GM23338 (cell line): ENCODE measurements around the gene WDR44. TPM values are rescaled to one million over a fixed set of nuclear protein-coding genes. Genes with fewer than 3 reads are reported as not detected.

Experiments used
- ATAC-seq: fragments of 200-7000 bp; cut with Tn5 transposase; 3 replicates; pipeline ENCODE4 v1.9.1; 2020
- DNase-seq: peaks from one replicate; pipeline ENCODE4 v3.0.0-alpha.2; 2015; ENCODE audit warnings: low spot score
- H2AFZ ChIP-seq: fragments of 200-600 bp; sonication (generic); 2 replicates; pipeline ENCODE4 v1.8.0; 2016; ENCODE audit warnings: antibody characterized with exemption, mild to moderate bottlenecking, moderate library complexity
- H3F3A ChIP-seq: fragments of 200-600 bp; sonication (generic); replicated peaks from 2 replicates; pipeline ENCODE4 v1.8.0; 2017; ENCODE audit warnings: antibody characterized with exemption, mixed run types, low read depth
- H3K27ac ChIP-seq: fragments of 200-600 bp; sonication (generic); 2 replicates; pipeline ENCODE4 v1.6.1; 2016; ENCODE audit warnings: low read depth
- H3K27me3 ChIP-seq: fragments of 200-600 bp; sonication (generic); 2 replicates; pipeline ENCODE4 v1.8.0; 2016; ENCODE audit warnings: mild to moderate bottlenecking, mixed run types, moderate library complexity; ENCODE audit not compliant: insufficient read depth
- H3K36me3 ChIP-seq: fragments of 200-600 bp; sonication (generic); 2 replicates; pipeline ENCODE4 v1.8.0; 2016; ENCODE audit warnings: mild to moderate bottlenecking; ENCODE audit not compliant: insufficient read depth
- H3K4me1 ChIP-seq: fragments of 200-600 bp; sonication (generic); 2 replicates; pipeline ENCODE4 v1.8.0; 2016; ENCODE audit warnings: mild to moderate bottlenecking, moderate library complexity; ENCODE audit not compliant: insufficient read depth
- H3K4me2 ChIP-seq: fragments of 200-600 bp; sonication (generic); 2 replicates; pipeline ENCODE4 v1.7.1; 2017; ENCODE audit warnings: mixed run types
- H3K4me3 ChIP-seq: fragments of 200-600 bp; sonication (generic); 2 replicates; pipeline ENCODE4 v1.6.1; 2016; ENCODE audit warnings: mixed run types
- H3K79me2 ChIP-seq: fragments of 200-600 bp; sonication (generic); replicated peaks from 2 replicates; pipeline ENCODE4 v1.8.0; 2017; ENCODE audit warnings: mild to moderate bottlenecking; ENCODE audit not compliant: insufficient read depth
- H3K9me2 ChIP-seq: fragments of 200-600 bp; sonication (generic); 2 replicates; pipeline ENCODE4 v1.8.0; 2017; ENCODE audit not compliant: insufficient read depth
- H4K20me1 ChIP-seq: fragments of 200-600 bp; sonication (generic); replicated peaks from 2 replicates; pipeline ENCODE4 v1.8.0; 2017; ENCODE audit warnings: mild to moderate bottlenecking; ENCODE audit not compliant: insufficient read depth
- H3K27ac Mint-ChIP-seq: 2 replicates; pipeline ENCODE4 v1.8.0; 2020; ENCODE audit warnings: inconsistent platforms, mild to moderate bottlenecking, moderate library complexity, mixed read lengths
- H3K27me3 Mint-ChIP-seq: 3 replicates; pipeline ENCODE4 v1.8.0; 2022; ENCODE audit warnings: low read depth, mild to moderate bottlenecking, moderate library complexity, mixed read lengths, inconsistent platforms; ENCODE audit not compliant: insufficient read depth, poor library complexity
- H3K36me3 Mint-ChIP-seq: 3 replicates; pipeline ENCODE4 v1.8.0; 2021; ENCODE audit warnings: low read depth, mild to moderate bottlenecking, inconsistent platforms, moderate library complexity, mixed read lengths
- H3K4me1 Mint-ChIP-seq: 3 replicates; pipeline ENCODE4 v1.8.0; 2020; ENCODE audit warnings: mild to moderate bottlenecking, inconsistent platforms, mixed read lengths
- H3K4me3 Mint-ChIP-seq: 3 replicates; pipeline ENCODE4 v1.8.0; 2021; ENCODE audit warnings: moderate library complexity, mild to moderate bottlenecking, inconsistent platforms, mixed read lengths
- H3K9me3 Mint-ChIP-seq: 3 replicates; pipeline ENCODE4 v1.8.0; 2020; ENCODE audit warnings: moderate library complexity, mild to moderate bottlenecking, inconsistent platforms, mixed read lengths
- CREB1 ChIP-seq: fragments of 250-450 bp; sonication (Bioruptor Pico); IDR thresholded peaks from 2 replicates; pipeline ENCODE4 v1.5.0; 2020; ENCODE audit warnings: low read depth, mild to moderate bottlenecking, moderate library complexity
- EZH2 ChIP-seq: fragments of 200-600 bp; sonication (generic); IDR thresholded peaks from one replicate; pipeline ENCODE4 v1.8.0; 2017; ENCODE audit warnings: antibody characterized with exemption, mild to moderate bottlenecking, low read depth; ENCODE audit not compliant: unreplicated experiment
- EZH2phosphoT487 ChIP-seq: fragments of 200-600 bp; sonication (generic); IDR thresholded peaks from one replicate; pipeline ENCODE4 v1.8.1; 2018; ENCODE audit warnings: antibody characterized with exemption; ENCODE audit not compliant: unreplicated experiment
- JUNB ChIP-seq: IDR thresholded peaks from one replicate; pipeline ENCODE4 v1.6.1; 2016; ENCODE audit warnings: antibody characterized with exemption; ENCODE audit not compliant: unreplicated experiment
- NANOG ChIP-seq: IDR thresholded peaks from 2 replicates; pipeline ENCODE4 v1.6.1; 2016; ENCODE audit warnings: antibody characterized with exemption, borderline replicate concordance
- POLR2AphosphoS5 ChIP-seq: IDR thresholded peaks from 2 replicates; pipeline ENCODE4 v1.6.1; 2016; ENCODE audit warnings: antibody characterized with exemption, low read depth
- STAT1 ChIP-seq: IDR thresholded peaks from one replicate; pipeline ENCODE4 v1.6.1; 2016; ENCODE audit warnings: antibody characterized with exemption; ENCODE audit not compliant: unreplicated experiment
- ZNF114 ChIP-seq: fragments of 250-450 bp; sonication (Bioruptor Pico); IDR thresholded peaks from 2 replicates; pipeline ENCODE4 v1.5.0; 2020; ENCODE audit warnings: mild to moderate bottlenecking, moderate library complexity
- polyA plus RNA-seq: library from polyadenylated mRNA; unstranded; fragments of >200 nt; fragmentation: Nextera tagmentation; extraction: Ambion mirVana; gene quantifications from 2 replicates; pipeline ENCODE4 v1.2.1, GENCODE V29; 2016
- total RNA-seq: library from RNA; depleted of rRNA; stranded (reverse); fragments of >200 nt; shearing (Covaris generic); gene quantifications from 2 replicates; pipeline ENCODE4 v1.2.3, GENCODE V29; 2014
- TF ChIP-seq, protein P1 (sequence below): fragments of 250-450 bp; sonication (Bioruptor Pico); IDR thresholded peaks from 2 replicates; pipeline ENCODE4 v1.5.0; 2020; ENCODE audit warnings: mild to moderate bottlenecking, moderate library complexity
- TF ChIP-seq, protein P2 (sequence below): IDR thresholded peaks from one replicate; pipeline ENCODE4 v1.6.1; 2018; ENCODE audit warnings: antibody characterized with exemption; ENCODE audit not compliant: unreplicated experiment
- TF ChIP-seq, protein P3 (sequence below), 2 experiments: fragments of 200-600 bp in 1 of 2; sonication (generic) in 1 of 2; conservative IDR thresholded peaks; 2 replicates each; pipeline versions ENCODE4 v1.5.1 to v1.6.1; 2016 to 2017; ENCODE audit warnings: antibody characterized with exemption in 2 of 2, low read depth in 2 of 2, mild to moderate bottlenecking in 2 of 2, moderate library complexity in 1 of 2

WDR44 gene
- total and polyA plus RNA-seq, 2 experiments from 2014 or later, result 17.5 to 21.0 TPM

DNA sequence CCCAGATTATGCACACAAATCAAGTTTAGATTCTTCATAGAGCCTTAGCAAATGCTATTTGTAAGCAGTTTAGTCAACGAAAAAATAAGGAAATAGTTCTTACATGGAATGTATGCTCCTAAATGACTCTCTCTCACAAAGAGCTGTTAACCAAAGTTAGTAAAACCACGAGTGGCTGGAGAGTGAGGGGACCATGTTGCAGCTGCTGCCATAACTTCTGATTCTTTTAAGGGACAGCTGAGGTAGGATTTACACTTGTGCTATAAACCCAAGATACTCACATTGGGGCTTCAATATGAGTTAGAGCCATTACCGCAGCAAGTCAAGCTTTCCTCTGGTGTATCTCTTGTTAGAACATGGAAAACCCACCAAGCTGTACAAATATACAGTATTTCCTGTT is 152.4 kb downstream of the WDR44 start (continued):
- TF ChIP-seq, protein P1, sequence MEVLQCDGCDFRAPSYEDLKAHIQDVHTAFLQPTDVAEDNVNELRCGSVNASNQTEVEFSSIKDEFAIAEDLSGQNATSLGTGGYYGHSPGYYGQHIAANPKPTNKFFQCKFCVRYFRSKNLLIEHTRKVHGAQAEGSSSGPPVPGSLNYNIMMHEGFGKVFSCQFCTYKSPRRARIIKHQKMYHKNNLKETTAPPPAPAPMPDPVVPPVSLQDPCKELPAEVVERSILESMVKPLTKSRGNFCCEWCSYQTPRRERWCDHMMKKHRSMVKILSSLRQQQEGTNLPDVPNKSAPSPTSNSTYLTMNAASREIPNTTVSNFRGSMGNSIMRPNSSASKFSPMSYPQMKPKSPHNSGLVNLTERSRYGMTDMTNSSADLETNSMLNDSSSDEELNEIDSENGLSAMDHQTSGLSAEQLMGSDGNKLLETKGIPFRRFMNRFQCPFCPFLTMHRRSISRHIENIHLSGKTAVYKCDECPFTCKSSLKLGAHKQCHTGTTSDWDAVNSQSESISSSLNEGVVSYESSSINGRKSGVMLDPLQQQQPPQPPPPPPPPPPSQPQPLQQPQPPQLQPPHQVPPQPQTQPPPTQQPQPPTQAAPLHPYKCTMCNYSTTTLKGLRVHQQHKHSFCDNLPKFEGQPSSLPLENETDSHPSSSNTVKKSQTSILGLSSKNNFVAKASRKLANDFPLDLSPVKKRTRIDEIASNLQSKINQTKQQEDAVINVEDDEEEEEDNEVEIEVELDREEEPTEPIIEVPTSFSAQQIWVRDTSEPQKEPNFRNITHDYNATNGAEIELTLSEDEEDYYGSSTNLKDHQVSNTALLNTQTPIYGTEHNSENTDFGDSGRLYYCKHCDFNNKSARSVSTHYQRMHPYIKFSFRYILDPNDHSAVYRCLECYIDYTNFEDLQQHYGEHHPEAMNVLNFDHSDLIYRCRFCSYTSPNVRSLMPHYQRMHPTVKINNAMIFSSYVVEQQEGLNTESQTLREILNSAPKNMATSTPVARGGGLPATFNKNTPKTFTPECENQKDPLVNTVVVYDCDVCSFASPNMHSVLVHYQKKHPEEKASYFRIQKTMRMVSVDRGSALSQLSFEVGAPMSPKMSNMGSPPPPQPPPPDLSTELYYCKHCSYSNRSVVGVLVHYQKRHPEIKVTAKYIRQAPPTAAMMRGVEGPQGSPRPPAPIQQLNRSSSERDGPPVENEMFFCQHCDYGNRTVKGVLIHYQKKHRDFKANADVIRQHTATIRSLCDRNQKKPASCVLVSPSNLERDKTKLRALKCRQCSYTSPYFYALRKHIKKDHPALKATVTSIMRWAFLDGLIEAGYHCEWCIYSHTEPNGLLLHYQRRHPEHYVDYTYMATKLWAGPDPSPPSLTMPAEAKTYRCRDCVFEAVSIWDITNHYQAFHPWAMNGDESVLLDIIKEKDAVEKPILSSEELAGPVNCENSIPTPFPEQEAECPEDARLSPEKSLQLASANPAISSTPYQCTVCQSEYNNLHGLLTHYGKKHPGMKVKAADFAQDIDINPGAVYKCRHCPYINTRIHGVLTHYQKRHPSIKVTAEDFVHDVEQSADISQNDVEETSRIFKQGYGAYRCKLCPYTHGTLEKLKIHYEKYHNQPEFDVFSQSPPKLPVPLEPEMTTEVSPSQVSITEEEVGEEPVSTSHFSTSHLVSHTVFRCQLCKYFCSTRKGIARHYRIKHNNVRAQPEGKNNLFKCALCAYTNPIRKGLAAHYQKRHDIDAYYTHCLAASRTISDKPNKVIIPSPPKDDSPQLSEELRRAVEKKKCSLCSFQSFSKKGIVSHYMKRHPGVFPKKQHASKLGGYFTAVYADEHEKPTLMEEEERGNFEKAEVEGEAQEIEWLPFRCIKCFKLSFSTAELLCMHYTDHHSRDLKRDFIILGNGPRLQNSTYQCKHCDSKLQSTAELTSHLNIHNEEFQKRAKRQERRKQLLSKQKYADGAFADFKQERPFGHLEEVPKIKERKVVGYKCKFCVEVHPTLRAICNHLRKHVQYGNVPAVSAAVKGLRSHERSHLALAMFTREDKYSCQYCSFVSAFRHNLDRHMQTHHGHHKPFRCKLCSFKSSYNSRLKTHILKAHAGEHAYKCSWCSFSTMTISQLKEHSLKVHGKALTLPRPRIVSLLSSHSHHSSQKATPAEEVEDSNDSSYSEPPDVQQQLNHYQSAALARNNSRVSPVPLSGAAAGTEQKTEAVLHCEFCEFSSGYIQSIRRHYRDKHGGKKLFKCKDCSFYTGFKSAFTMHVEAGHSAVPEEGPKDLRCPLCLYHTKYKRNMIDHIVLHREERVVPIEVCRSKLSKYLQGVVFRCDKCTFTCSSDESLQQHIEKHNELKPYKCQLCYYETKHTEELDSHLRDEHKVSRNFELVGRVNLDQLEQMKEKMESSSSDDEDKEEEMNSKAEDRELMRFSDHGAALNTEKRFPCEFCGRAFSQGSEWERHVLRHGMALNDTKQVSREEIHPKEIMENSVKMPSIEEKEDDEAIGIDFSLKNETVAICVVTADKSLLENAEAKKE (CRISPR knock-in tag), result no peak
- TF ChIP-seq EZH2, result no peak
- no peak for TF ChIP-seq STAT1
- TF ChIP-seq NANOG, result no peak
- TF ChIP-seq, protein P2, sequence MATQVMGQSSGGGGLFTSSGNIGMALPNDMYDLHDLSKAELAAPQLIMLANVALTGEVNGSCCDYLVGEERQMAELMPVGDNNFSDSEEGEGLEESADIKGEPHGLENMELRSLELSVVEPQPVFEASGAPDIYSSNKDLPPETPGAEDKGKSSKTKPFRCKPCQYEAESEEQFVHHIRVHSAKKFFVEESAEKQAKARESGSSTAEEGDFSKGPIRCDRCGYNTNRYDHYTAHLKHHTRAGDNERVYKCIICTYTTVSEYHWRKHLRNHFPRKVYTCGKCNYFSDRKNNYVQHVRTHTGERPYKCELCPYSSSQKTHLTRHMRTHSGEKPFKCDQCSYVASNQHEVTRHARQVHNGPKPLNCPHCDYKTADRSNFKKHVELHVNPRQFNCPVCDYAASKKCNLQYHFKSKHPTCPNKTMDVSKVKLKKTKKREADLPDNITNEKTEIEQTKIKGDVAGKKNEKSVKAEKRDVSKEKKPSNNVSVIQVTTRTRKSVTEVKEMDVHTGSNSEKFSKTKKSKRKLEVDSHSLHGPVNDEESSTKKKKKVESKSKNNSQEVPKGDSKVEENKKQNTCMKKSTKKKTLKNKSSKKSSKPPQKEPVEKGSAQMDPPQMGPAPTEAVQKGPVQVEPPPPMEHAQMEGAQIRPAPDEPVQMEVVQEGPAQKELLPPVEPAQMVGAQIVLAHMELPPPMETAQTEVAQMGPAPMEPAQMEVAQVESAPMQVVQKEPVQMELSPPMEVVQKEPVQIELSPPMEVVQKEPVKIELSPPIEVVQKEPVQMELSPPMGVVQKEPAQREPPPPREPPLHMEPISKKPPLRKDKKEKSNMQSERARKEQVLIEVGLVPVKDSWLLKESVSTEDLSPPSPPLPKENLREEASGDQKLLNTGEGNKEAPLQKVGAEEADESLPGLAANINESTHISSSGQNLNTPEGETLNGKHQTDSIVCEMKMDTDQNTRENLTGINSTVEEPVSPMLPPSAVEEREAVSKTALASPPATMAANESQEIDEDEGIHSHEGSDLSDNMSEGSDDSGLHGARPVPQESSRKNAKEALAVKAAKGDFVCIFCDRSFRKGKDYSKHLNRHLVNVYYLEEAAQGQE, result no peak
- TF ChIP-seq POLR2AphosphoS5, result no peak

DNA sequence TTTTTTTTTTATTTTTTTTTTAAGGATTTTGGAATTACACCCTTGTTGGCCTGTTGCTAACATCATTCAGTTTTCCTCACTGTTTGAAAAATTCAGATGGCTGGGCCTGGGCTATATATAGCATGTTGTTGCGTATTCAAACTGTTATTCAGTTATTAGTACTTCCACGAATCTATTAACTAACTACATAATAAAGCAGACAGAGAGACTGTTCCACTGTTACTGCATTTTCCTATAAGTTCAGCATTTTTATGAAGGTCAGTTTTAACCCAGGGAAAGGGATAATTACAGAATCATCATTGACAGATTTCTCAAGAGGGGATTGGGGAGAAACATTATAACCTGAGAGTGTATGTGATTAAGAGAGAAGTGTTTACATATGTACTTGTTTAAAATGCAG is 152.8 kb downstream of the WDR44 start:
- peaks cover 40% of the 10 kb centered on the region for H3K4me1 Mint-ChIP-seq
- H3K9me3 Mint-ChIP-seq, result no peaks in the 10 kb centered on the region
- H3K27me3 Mint-ChIP-seq, result peaks cover 15% of the 10 kb centered on the region
- DNase-seq (no peak), ATAC-seq (no peak)
- H3K4me2 ChIP-seq, result peak overlapping the region; percentile 90
- no peaks in the 10 kb centered on the region for H3K79me2 ChIP-seq
- 0 out of 2 replicates have a peak, but pooled peaks cover 2% of the 10 kb centered on the region for H3F3A ChIP-seq
- peaks cover 31% of the 10 kb centered on the region for H3K4me1 ChIP-seq
- no peaks in the 10 kb centered on the region for H3K36me3 ChIP-seq
- peak overlapping the region; percentile 62 for H3K4me3 Mint-ChIP-seq
- no peak overlapping the region for H2AFZ ChIP-seq
- no peaks in the 10 kb centered on the region for H3K36me3 Mint-ChIP-seq
- H3K27ac ChIP-seq, result 0 out of 2 replicates have a peak overlapping the region, but pooled peaks have one; percentile 76
- H4K20me1 ChIP-seq, result no peaks in the 10 kb centered on the region
- no peak overlapping the region for H3K27ac Mint-ChIP-seq
- H3K4me3 ChIP-seq, result peak overlapping the region; percentile 49
- no peaks in the 10 kb centered on the region for H3K9me2 ChIP-seq
- H3K27me3 ChIP-seq, result peaks cover 26% of the 10 kb centered on the region
- TF ChIP-seq CREB1 (CRISPR knock-in tag) (no peak), POLR2AphosphoS5 (no peak), ZNF114 (no peak), JUNB (no peak), STAT1 (no peak), EZH2phosphoT487 (no peak)
- TF ChIP-seq, protein P3, sequence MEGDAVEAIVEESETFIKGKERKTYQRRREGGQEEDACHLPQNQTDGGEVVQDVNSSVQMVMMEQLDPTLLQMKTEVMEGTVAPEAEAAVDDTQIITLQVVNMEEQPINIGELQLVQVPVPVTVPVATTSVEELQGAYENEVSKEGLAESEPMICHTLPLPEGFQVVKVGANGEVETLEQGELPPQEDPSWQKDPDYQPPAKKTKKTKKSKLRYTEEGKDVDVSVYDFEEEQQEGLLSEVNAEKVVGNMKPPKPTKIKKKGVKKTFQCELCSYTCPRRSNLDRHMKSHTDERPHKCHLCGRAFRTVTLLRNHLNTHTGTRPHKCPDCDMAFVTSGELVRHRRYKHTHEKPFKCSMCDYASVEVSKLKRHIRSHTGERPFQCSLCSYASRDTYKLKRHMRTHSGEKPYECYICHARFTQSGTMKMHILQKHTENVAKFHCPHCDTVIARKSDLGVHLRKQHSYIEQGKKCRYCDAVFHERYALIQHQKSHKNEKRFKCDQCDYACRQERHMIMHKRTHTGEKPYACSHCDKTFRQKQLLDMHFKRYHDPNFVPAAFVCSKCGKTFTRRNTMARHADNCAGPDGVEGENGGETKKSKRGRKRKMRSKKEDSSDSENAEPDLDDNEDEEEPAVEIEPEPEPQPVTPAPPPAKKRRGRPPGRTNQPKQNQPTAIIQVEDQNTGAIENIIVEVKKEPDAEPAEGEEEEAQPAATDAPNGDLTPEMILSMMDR (conservative IDR thresholded peaks at IDR 0.05; ENCODE audit: low read depth in 2 of 2), result no peak
